Measurements from ENCODE around the gene IL34.
"Not testable (repeated sequence)": the region's sequence is repeated elsewhere in the genome, so short reads cannot be mapped to it uniquely, and the experiment has no call there.

Gene IL34

GRCh38 chr16:70646260-70647241 is at the start of gene IL34:
TSS of gene IL34 (plus strand) at chr16:70646559. CDS start at chr16:70646948, 389 bp downstream.
- DNase-seq = no peak

GRCh38 chr16:70597135-70597835 is 49.1 kb upstream of the IL34 start:
- no peak for DNase-seq

GRCh38 chr16:70598937-70599503 is 47.3 kb upstream of the IL34 start:
- no peak for DNase-seq

DNA sequence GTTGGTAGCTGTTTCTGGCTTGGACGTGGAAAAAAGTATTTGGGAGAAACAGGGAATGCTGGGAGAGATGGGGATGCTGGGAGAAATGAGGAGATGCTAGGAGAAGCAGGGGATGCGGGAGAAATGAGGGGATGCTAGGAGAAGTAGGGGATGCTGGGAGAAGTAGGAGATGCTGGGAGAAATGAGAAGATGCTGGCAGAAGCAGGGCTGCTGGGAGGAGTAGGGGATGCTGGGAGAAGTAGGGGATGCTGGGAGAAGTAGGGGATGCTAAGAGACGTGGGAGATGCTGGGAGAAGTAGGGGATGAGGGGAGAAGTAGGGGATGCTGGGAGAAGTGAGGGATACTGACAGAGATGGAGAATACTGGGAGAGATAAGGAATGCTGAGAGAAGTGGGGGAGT is 45.6 kb upstream of the IL34 start:
- no peak for DNase-seq

DNA sequence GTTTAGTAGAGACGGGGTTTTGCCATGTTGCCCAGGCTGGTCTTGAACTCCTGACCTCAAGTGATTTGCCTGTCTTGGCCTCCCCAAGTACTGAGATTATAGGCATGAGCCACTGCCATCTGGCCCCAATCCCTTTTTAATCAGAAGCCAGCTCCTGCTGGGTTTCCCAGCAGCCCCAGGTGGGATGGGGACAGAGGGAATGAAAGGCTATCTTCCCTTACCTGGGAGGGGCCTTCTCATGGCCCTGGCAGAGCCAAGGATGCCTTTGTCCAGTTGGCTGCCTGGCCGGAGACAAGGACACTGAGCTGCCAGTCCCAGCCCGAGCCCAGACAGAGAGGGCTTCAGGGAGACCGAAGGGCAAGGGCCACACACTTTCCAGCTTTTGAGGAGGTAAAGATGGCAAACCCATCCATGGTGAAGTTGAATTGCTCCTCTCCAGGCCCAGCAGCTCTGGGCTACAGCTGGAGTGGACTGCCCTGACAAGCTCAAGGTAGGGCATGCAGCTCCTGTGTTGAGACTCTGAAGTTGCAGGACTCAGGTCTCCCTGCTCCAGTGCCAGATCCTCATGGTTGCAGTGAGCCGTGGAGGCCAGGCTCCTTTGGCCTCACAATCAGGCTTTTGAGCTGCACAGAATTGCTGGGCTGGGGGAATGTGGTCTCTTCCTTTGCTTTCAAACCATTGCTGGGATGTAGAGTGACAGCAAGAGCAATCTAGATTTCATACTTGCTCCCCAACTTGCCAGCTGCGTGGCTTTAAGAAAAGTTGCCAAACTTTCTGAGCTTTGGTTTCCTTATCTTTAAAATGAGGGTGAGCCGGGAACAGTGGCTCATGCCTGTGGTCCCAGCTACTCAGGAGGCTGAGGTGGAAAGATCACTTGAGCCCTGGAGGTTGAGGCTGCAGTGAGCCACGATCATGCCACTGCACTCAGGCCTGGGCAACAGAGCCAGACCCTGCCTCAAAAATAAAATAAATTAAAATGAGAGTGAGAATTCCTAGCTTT is 44.5 kb upstream of the IL34 start:
- DNase-seq = no peak

DNA sequence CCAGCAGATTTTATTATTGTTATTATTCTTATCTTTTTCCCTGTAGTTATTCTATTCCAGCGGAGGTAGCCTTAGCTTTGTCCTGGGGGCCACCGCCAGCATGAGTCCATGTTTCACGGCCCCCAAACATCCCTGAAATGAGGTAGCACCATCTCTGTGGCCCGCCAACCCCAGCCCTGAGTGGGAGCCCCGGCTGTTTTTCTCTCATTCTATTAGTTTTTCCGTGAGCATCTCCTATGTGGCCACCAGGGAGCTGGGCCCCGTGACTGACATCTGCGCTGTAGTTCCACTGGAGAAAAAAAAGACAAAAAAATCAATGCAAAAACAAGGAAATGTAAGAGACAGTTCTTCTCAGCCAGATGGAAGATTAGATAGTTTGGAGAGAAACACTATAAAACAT is 43.5 kb upstream of the IL34 start:
- DNase-seq = no peak

DNA sequence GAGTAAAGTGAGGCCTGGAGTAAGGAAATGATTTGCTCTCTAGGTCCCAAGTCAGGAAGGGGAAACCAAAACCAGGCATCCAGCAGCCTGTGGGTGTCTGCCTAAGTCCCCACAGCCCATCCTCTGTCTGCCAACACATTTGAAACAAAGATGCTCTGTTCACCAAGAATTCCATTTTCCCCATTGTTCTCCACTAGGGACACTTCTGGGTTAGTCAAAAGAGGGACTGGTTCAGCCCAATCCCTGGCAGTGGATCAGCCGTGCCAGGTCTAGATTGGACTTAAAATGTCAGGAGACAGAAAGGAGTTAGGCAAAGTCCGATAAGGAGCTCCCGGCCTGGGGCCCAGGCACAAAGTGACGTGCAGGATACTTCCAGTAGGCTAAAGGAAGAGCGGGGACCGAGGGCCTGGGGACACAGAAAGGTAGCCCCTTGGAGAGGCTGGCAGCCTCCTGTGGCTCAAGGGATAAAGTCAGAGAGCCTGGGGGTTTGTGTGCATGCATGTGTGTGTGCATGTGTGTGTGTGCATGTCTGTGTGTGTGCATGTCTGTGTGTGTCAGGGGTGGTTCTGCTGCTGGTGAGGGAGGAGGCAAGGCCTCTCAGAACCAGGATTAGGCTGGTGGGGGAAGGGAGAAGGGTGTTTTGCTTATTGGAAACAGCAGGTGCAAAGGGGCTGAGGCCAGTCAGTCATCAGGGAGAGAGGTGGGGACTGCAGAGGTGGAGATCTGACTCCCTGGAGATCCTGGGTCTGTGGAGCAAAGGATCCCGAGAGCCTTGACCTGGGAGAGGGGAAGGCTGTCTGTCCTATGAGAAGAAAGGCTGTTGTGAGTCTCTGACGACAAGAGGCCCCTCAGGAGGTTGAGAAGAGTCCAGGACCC is 41.7 kb upstream of the IL34 start:
- DNase-seq = no peak

- no peak for DNase-seq
Measured at GRCh38 chr16:70605283-70605657, 41.1 kb upstream of the IL34 start.

DNA sequence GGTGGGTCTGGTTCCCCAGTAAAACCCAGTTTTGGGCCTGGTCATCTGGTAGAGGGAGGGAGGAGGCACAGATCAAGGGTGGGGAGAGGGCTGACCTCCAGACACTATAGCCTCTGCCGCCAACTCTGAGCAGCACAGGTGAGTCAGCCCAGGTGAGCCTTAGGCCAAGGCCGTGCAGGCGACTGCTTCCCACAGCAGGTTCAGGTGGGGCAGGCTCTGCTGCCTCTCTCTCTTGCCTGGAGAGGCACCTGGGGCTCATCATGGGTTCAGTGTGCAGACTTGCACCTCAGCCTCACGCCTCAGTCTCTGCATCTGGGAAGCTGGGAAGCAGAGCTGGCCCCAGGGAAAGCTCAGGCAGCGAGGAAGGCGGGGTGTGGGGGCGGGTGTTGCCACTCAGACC is 37.8 kb upstream of the IL34 start:
- DNase-seq = no peak

DNA sequence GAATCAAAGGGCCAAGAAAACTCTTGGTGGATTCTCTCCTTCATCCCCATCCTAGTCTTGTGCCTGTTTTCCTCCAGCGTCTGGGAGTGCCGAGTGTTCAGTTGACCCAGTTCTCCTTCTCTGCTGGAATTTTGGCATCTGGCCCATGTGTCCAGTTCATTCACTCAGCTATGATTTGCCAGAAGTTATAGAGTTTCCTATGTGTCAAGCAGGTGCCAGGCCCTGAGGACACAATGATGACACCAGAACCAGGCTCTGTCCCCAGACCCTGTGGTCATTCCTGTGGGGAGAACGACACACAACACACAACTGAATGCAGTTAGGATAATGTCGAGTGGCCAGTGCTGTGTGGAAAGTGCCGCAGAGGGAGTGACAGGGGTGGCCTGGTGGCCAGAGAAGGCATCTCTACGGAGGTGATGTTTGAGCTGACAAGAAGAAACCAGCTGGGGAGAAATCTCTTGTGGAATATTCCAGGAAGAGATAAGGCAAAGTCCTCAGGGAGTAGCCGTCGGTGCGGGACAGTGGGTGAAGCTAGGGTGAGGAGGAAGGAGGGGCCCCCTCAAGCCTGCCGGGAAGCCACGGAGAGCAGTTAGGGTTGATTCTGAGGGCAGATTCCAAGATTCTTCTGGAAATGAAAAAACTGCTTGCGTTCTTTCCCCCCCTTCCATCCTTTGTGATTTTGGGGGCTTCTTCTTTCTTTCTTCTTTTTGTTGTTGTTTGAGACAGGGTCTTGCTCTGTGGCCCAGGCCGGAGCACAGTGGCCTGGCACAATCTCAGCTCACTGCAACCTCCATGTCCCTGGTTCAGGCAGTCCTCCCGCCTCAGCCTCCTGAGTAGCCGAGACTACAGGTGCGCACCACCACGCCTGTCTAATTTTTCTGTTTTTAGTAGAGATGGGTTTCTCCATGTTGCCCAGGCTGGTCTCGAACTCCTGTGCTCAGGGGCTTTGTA is 35.8 kb upstream of the IL34 start:
- DNase-seq = no peak

DNA sequence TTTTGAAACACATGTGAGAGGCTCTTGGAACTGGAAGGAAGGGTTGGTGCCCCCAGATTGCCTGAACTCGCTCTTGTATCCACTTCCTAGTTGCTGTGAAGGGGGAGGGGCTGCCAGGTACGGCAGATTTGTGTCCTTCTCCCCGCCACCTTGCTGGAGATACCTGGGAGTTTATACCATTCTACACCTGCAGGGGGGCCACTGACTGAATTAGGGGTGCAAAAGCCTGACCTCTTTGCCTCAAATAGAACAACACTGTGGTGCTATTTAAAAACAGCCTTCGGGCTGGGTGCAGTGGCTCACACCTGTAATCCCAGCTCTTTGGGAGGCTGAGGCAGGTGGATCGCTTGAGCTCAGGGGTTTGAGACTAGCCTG is 35.1 kb upstream of the IL34 start:
- no peak for DNase-seq

- DNase-seq = no peak
Measured at GRCh38 chr16:70611785-70612303, 34.5 kb upstream of the IL34 start.

- no peak for DNase-seq
Measured at GRCh38 chr16:70612931-70613330, 33.4 kb upstream of the IL34 start.

DNA sequence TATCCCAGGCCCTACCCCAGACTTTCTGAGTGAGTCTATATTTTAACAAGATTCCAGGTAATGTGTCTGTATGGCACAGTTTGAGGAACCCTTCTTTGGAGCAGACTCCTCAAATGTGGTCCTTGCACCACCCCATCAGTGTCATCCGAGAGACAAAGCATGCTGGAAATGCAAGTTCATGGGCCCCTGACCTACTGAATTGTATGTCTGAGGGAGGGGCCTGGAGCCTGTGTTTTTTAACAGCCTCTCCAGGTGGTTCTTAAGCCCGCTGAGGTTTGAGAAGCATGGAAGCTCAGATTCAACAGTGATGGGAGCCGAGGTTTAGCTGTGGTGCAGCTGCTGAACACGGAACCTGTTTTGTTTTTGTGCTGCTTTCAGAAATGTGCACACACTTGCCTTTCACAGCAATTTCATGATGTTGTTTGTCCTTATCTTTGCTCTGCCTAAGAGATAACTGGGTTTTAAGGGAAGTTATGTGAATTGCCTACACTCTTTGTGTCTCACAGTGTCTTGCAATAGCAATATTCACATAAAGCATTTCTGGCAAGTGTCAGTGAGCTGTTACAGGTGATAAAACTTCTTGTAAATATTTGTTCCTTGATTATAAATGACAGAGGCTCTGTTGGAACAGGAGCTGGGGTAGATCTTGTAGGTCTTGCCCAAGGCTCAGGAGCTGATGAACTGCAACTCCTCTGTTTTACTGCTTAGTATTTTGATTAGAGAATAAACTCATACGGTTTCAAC is 32.0 kb upstream of the IL34 start:
- no peak for DNase-seq

- no peak for DNase-seq
Measured at GRCh38 chr16:70615945-70616344, 30.4 kb upstream of the IL34 start.

DNA sequence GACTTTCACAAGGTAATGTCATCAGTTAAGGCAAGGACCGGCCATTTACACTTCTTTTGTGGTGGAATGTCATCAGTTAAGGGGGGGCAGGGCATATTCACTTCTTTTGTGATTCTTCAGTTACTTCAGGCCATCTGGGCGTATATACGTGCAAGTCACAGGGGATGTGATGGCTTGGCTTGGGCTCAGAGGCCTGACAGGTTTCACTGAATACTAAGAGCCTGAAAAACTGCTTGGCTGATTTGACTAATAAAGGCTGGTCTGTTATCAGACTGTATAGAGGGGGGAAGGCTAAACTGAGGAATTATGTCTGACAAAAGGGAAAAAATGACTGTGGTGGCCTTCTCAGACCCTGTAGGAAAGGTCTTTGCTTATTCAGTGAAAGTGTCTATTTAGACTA is 24.5 kb upstream of the IL34 start:
- DNase-seq = not testable (repeated sequence)

DNA sequence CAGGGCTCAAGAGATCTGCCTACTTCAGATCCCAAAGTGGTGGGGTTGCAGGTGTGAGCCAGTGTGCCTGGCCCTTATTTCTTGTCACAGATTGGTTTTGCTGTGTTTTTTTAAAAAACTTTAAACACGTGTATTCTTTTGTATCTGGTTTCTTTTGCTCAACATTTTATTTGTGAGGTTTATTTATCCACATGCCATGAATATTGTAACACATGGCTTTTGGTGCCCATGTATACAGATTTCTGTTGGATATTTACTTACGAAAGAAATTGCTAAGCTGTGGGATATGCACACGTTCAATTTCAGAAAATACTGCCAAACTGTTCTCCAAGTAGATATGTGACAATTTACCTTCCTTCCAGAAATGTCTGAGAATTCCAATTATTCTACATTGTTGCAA is 18.7 kb upstream of the IL34 start:
- no peak for DNase-seq

- no peak for DNase-seq
Measured at GRCh38 chr16:70630960-70631745, 15.2 kb upstream of the IL34 start.

DNA sequence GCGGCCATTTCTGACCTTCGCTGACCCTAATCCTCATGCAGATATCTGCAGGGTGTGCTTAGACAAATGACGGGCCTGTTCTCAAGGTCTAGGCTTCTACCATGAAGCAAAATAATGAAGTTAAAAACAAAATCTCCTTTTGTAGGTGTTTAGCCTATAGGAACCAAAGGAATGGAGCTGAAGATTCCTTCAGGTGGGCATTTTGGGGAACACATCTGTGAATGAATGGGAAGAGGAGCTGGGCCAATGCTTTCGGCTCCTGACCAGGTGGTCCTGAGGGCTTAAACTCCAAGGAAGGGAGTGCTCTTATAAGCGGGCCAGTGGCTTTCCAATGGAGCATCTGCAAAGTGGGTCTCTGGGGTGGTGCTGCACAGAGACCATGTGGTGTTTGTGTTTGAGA is 14.1 kb upstream of the IL34 start:
- no peak for DNase-seq
